ENCODE measurements around the gene RAD51B.

RAD51B gene

DNA sequence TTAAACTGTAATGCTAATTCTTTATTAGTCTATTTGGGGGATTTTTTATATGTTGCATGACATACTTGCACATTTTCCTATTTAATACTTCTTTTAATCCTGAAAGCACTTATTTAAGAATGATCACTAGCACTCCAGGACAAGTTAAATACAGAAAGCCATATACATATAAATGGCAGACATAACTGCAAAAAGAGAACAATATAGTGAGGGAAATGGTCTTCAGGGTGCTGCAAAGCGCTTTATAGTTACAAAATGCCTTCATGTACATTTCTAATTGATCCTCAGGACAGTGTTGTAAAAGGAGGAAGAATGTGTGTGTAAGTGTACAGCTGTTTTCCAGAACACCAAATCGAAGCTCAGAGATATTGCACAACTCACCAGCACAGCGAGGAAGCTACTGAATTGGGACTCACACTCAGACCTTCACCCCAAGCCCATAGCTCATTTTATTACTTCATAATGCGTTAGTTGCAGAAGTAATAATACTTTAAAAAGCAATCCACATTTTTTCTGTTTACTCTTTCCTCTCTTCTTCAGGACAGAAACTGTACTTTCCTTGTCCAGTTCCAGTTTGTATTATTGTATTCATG, 428.2 kb downstream of the RAD51B start:
- Histone ChIP-seq H3K4me1 (ENCODE audit: control insufficient read depth, insufficient read depth, low read length) (peaks cover 43% of the 10 kb centered on the region), H3K27ac (ENCODE audit: extremely low read depth, low read depth, low read length) (peak overlapping the region; percentile 32; the same call in 1 of the 2 replicates), H3K36me3 (ENCODE audit: control insufficient read depth in 2 of 2, insufficient read depth in 1 of 2, low read length in 2 of 2) (no peaks in the 10 kb centered on the region), H3K9me3 (ENCODE audit: control insufficient read depth, insufficient read depth, low read depth, low read length) (no peaks in the 10 kb centered on the region), H3K4me3 (ENCODE audit: low read depth, low read length) (no peak overlapping the region)
- CTCF ChIA-PET = interaction anchor here (0.7 to 7.1 kb wide), 5 partner anchors 9 to 569 kb away, joined by 3 to 57 read pairs (median 4); no protein-coding TSS in a partner anchor
- POLR2A ChIA-PET = interaction anchor here (0.8 kb wide), 1 partner anchor 548 kb away, joined by 3 read pairs; no protein-coding TSS in a partner anchor
- TF ChIP-seq, protein P1, sequence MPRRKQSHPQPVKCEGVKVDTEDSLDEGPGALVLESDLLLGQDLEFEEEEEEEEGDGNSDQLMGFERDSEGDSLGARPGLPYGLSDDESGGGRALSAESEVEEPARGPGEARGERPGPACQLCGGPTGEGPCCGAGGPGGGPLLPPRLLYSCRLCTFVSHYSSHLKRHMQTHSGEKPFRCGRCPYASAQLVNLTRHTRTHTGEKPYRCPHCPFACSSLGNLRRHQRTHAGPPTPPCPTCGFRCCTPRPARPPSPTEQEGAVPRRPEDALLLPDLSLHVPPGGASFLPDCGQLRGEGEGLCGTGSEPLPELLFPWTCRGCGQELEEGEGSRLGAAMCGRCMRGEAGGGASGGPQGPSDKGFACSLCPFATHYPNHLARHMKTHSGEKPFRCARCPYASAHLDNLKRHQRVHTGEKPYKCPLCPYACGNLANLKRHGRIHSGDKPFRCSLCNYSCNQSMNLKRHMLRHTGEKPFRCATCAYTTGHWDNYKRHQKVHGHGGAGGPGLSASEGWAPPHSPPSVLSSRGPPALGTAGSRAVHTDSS (tag by site-specific recombination; IDR thresholded peaks at IDR 0.05) = no peak
- TF ChIP-seq, protein P2, sequence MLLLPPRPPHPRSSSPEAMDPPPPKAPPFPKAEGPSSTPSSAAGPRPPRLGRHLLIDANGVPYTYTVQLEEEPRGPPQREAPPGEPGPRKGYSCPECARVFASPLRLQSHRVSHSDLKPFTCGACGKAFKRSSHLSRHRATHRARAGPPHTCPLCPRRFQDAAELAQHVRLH (tag by site-specific recombination; IDR thresholded peaks at IDR 0.05) = no peak
- TF ChIP-seq ZNF629 (tag by site-specific recombination; IDR thresholded peaks at IDR 0.05) (no peak), ZBTB1 (tag by site-specific recombination; IDR thresholded peaks at IDR 0.05) (no peak), ZNF791 (tag by site-specific recombination; IDR thresholded peaks at IDR 0.05) (no peak), ZNF146 (tag by site-specific recombination; IDR thresholded peaks at IDR 0.05) (no peak), ZBTB21 (tag by site-specific recombination; IDR thresholded peaks at IDR 0.05) (no peak), ZNF624 (tag by site-specific recombination; IDR thresholded peaks at IDR 0.05) (no peak), YY1 (tag by site-specific recombination; IDR thresholded peaks at IDR 0.05) (no peak), ZNF785 (tag by site-specific recombination; IDR thresholded peaks at IDR 0.05) (no peak), ZNF777 (tag by site-specific recombination; IDR thresholded peaks at IDR 0.05; ENCODE audit: borderline replicate concordance) (no peak), ZNF664 (tag by site-specific recombination; IDR thresholded peaks at IDR 0.05) (no peak)
- TF ChIP-seq, protein P3, sequence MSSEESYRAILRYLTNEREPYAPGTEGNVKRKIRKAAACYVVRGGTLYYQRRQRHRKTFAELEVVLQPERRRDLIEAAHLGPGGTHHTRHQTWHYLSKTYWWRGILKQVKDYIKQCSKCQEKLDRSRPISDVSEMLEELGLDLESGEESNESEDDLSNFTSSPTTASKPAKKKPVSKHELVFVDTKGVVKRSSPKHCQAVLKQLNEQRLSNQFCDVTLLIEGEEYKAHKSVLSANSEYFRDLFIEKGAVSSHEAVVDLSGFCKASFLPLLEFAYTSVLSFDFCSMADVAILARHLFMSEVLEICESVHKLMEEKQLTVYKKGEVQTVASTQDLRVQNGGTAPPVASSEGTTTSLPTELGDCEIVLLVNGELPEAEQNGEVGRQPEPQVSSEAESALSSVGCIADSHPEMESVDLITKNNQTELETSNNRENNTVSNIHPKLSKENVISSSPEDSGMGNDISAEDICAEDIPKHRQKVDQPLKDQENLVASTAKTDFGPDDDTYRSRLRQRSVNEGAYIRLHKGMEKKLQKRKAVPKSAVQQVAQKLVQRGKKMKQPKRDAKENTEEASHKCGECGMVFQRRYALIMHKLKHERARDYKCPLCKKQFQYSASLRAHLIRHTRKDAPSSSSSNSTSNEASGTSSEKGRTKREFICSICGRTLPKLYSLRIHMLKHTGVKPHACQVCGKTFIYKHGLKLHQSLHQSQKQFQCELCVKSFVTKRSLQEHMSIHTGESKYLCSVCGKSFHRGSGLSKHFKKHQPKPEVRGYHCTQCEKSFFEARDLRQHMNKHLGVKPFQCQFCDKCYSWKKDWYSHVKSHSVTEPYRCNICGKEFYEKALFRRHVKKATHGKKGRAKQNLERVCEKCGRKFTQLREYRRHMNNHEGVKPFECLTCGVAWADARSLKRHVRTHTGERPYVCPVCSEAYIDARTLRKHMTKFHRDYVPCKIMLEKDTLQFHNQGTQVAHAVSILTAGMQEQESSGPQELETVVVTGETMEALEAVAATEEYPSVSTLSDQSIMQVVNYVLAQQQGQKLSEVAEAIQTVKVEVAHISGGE (tag by site-specific recombination; conservative IDR thresholded peaks at IDR 0.05; ENCODE audit: low read depth) = no peak
- TF ChIP-seq, protein P4, sequence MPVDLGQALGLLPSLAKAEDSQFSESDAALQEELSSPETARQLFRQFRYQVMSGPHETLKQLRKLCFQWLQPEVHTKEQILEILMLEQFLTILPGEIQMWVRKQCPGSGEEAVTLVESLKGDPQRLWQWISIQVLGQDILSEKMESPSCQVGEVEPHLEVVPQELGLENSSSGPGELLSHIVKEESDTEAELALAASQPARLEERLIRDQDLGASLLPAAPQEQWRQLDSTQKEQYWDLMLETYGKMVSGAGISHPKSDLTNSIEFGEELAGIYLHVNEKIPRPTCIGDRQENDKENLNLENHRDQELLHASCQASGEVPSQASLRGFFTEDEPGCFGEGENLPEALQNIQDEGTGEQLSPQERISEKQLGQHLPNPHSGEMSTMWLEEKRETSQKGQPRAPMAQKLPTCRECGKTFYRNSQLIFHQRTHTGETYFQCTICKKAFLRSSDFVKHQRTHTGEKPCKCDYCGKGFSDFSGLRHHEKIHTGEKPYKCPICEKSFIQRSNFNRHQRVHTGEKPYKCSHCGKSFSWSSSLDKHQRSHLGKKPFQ (tag by site-specific recombination; IDR thresholded peaks at IDR 0.05) = no peak
- TF ChIP-seq, protein P5, sequence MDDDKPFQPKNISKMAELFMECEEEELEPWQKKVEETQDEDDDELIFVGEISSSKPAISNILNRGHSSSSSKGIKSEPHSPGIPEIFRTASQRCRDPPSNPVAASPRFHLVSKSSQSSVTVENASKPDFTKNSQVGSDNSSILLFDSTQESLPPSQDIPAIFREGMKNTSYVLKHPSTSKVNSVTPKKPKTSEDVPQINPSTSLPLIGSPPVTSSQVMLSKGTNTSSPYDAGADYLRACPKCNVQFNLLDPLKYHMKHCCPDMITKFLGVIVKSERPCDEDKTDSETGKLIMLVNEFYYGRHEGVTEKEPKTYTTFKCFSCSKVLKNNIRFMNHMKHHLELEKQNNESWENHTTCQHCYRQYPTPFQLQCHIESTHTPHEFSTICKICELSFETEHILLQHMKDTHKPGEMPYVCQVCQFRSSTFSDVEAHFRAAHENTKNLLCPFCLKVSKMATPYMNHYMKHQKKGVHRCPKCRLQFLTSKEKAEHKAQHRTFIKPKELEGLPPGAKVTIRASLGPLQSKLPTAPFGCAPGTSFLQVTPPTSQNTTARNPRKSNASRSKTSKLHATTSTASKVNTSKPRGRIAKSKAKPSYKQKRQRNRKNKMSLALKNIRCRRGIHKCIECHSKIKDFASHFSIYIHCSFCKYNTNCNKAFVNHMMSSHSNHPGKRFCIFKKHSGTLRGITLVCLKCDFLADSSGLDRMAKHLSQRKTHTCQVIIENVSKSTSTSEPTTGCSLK (tag by site-specific recombination; IDR thresholded peaks at IDR 0.05) = no peak
- TF ChIP-seq, protein P6, sequence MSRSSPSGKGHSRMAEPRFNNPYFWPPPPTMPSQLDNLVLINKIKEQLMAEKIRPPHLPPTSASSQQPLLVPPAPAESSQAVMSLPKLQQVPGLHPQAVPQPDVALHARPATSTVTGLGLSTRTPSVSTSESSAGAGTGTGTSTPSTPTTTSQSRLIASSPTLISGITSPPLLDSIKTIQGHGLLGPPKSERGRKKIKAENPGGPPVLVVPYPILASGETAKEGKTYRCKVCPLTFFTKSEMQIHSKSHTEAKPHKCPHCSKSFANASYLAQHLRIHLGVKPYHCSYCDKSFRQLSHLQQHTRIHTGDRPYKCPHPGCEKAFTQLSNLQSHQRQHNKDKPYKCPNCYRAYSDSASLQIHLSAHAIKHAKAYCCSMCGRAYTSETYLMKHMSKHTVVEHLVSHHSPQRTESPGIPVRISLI (tag by site-specific recombination; IDR thresholded peaks at IDR 0.05) = no peak

Data from HEK293 (cell line).